LNCaP clone FGC (cell line): ENCODE results near the gene EFCAB6.

Experiments
- DNase-seq: peaks from one replicate; pipeline ENCODE4 v3.0.0-alpha.2; 2011; ENCODE audit warnings: low read depth
- H3K4me3 ChIP-seq: 2 replicates; pipeline ENCODE4 v1.5.1; 2011; ENCODE audit warnings: mild to moderate bottlenecking, low read depth, low read length, control low read depth
- CTCF ChIP-seq: IDR thresholded peaks from 2 replicates; pipeline ENCODE4 v1.5.1; 2012; ENCODE audit warnings: mild to moderate bottlenecking; ENCODE audit not compliant: control insufficient read depth, insufficient read depth; ENCODE audit errors: extremely low read depth

EFCAB6 gene

DNA sequence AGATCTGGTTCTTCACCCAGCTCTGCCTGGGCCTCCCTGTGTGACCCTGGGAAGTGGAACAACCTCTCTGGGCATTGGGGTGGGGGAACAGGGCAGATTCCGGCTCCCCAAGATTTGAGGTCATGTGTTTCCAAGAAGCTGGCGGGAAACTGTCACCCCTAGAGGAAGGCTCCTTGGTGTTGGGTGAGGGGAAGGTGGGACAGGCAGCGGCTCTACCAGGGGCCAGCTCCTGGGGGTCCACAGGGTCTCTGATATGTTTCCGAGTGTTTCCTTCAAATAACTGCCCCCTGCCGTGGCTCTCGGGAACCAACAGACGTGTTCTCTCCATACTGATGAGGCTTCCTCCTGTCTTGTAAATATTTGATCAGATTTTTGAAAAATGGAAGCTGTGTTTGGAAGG lies 321.8 kb downstream of the EFCAB6 start:
- H3K4me3 ChIP-seq, result no peak overlapping the region
- no peak for TF ChIP-seq CTCF
- DNase-seq, result no peak

DNA sequence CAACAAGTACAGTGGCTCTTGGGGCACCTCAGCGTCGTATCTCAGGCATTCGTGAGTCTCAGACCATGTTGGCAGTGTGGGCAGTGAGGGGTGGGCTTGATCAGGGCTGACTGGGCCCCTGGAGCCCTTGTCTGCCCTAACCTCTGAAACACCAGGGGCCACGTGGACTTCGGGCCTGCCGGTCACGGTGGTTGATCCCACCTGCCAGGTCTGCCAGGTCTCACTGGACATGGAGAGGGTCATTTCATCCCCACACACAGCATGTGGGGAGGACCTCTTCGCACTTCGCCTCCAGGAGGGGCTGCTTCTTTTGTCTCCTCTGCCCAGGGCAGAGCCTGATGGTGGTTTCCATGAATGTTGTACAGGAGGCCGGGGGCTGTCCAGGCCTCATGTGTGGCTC lies 323.2 kb downstream of the EFCAB6 start:
- no peak for TF ChIP-seq CTCF
- DNase-seq, result no peak
- H3K4me3 ChIP-seq, result no peak overlapping the region

DNA sequence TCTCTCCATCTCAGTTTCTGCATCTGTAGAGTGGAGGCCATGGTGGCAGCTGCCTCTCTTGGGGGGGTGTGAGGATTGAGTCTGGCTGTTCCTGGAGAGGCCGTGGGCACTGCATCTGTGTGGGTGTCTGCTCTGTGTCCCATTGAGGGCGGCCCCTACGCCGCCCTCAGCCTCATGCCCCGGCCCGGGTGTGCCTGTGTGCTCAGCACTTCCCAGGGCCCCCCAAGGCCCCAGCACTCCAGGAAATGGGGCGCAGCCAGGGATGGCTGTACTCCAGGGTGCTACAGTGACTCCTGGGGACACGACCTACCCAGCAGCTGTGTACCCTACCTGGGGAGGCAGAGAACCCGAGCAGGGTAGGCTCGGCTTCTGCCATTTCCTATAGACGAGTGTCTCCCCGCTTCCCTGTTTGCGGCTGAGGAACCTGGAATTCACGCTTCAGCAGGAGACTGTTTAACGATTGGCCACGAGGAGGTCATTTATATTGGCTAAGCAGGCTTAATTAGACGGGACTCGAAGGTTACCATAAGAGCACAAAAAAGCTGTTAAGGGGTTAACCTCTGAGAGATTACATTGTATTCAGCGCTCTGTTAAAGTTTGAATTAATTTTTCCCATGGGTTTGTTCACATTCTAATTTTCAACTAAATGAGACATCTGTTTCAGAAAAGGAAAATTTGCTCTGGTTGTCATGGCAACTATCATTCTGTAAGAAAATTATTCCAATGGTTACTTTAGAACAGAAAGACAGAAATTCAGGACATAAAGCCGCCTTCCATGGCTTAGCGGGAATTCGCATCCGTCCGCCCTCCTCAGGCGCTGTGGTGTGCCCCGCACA lies 323.9 kb downstream of the EFCAB6 start:
- no peak for TF ChIP-seq CTCF
- DNase-seq, result no peak
- H3K4me3 ChIP-seq, result no peak overlapping the region

DNA sequence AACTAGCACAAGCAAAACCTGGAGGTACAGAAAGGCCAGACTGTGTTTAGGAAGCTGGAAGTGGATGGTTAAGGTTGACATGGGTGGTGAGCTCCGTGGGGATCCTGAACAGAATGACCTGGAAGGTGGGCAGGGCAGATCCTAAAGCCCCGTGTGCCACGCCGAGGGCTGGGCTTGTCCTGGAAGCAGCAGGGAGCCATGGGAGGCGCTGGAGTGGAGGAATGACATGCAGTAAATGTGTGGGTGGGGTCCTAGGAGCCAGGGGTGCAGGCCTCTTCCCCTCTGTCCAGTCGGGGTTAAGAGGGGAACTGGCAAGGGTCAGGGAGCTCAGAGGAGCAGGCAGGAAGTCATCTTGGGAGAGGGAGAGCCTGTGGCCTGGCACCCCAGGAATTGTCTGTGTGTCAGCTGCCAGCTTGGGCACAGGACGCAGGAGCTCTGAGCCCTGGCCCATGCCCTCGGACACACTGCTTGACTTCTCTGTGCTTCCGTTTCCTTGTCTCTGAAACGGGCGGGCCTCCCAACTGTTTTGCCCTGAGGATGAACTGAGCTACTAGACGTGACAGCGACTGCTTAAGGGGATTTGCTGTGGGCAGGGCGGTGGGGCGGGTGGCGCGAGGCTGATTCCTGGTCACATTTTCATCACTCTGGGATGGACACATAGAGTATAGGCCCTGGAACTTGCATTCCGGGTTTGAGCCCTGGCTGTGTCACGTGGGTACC lies 324.6 kb downstream of the EFCAB6 start:
- DNase-seq, result no peak
- TF ChIP-seq CTCF, result no peak
- no peak overlapping the region for H3K4me3 ChIP-seq

DNA sequence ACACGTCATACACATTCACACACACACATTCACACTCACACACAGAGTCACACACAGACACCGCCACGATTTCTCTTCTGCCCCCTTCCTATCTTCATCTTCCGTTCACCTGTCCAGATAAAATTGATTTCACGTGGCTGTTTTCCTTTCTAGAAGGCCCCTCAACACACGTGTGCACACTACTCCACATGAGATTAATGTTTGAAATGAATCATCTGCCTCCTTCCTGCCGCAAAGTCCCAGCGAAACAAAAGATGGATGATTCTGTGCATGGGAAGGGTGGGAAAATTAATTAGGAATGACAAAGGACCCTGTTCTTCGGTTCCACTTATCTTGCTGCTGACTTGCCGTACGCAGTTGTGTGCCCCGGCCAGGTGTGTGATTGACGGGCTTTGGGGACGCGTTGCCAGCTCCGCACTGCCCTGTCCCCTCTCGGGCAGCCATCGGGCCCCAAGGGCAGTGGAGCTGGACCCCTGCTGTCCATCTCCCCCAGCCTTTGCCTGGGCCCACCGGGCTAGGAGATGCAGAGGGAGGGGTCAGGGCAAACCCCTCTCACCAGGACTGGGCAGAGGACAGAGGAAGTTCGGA lies 326.5 kb downstream of the EFCAB6 start:
- no peak for DNase-seq
- H3K4me3 ChIP-seq, result no peak overlapping the region
- no peak for TF ChIP-seq CTCF

GRCh38 chr22:43484227-43484626 lies 327.9 kb downstream of the EFCAB6 start:
- TF ChIP-seq CTCF, result no peak
- H3K4me3 ChIP-seq, result no peak overlapping the region
- DNase-seq, result no peak

DNA sequence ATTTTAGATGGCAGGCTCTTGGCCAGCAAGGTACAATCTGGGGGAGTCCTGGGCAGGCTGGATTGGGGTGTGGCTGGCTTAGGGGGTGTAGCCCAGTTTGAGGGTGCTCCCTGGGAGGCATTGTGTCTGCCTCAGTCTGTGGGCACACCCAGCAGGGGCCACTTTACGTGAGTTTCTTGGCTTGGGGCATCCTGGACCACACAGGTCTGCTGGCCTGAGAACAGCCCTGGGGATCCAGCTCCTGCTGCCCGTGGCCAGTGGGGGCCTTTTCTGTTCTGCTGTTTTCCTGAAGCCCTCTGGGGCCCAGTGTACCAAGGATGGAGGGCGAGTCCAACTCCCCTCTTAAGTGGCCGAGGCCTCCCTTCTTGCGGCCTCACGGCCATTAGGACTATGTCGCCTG lies 328.4 kb downstream of the EFCAB6 start:
- no peak for TF ChIP-seq CTCF
- no peak overlapping the region for H3K4me3 ChIP-seq
- no peak for DNase-seq
